Bronchial epithelial cell (primary cell): ENCODE data around the gene TMEM9B. TPM values are rescaled to one million over a fixed set of nuclear protein-coding genes. Genes with fewer than 3 reads are reported as not detected.
"Not testable (repeated sequence)": the region's sequence is repeated elsewhere in the genome, so short reads cannot be mapped to it uniquely, and the experiment has no call there.

Experiments used
- DNase-seq: peaks from one replicate; pipeline ENCODE4 v3.0.0-alpha.2; 2010; ENCODE audit warnings: low read depth
- FAIRE-seq: peaks from 2 replicates; lab custom pipeline; 2011; peaks lifted over from hg19 to GRCh38; lab: Jason Lieb, UNC
- H3K27me3 ChIP-seq: 2 replicates; pipeline ENCODE4 v1.5.1; 2011; ENCODE audit warnings: low read length; ENCODE audit not compliant: control insufficient read depth, insufficient read depth
- H3K36me3 ChIP-seq: 2 replicates; pipeline ENCODE4 v1.5.1; 2011; ENCODE audit warnings: low read length; ENCODE audit not compliant: control insufficient read depth, insufficient read depth
- H3K4me3 ChIP-seq: 2 replicates; pipeline ENCODE4 v1.5.1; 2011; ENCODE audit warnings: mild to moderate bottlenecking, low read depth, low read length, control low read depth
- total RNA-seq: library from RNA; depleted of rRNA; stranded (reverse); fragments of >200 nt; gene quantifications from 2 replicates; pipeline ENCODE4 v1.2.1, GENCODE V29; 2014
- TF ChIP-seq, protein P1 (sequence below): IDR thresholded peaks from 2 replicates; pipeline ENCODE4 v1.5.1; 2011; ENCODE audit warnings: mild to moderate bottlenecking, moderate library complexity, low read length, control low read depth, inconsistent platforms; ENCODE audit not compliant: insufficient read depth, severe bottlenecking

TMEM9B gene
- total RNA-seq, 1 donor from 2014 or later, result 56.3 TPM

DNA sequence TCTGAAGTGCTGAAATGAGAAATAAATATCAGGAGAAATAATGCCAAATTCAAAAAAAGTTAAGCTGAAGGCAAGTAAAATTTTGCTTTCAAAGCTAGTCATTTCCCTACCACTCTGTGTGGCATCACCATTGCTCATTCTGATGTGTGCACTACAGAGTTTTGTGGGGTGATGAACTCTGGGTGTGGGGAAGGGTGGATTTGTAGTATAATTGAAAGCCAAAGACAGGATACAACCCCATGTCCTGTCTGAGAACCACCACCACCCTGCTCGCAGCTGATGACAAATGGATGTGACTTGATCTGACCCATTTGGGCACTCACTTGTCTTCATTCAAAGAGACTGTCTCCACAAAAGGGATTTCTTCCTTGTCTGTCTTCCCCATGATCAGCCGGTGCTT, 19.3 kb upstream of the TMEM9B start:
- DNase-seq (no peak), FAIRE-seq (no peak)
- TF ChIP-seq, protein P1, sequence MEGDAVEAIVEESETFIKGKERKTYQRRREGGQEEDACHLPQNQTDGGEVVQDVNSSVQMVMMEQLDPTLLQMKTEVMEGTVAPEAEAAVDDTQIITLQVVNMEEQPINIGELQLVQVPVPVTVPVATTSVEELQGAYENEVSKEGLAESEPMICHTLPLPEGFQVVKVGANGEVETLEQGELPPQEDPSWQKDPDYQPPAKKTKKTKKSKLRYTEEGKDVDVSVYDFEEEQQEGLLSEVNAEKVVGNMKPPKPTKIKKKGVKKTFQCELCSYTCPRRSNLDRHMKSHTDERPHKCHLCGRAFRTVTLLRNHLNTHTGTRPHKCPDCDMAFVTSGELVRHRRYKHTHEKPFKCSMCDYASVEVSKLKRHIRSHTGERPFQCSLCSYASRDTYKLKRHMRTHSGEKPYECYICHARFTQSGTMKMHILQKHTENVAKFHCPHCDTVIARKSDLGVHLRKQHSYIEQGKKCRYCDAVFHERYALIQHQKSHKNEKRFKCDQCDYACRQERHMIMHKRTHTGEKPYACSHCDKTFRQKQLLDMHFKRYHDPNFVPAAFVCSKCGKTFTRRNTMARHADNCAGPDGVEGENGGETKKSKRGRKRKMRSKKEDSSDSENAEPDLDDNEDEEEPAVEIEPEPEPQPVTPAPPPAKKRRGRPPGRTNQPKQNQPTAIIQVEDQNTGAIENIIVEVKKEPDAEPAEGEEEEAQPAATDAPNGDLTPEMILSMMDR, result no peak
- Histone ChIP-seq H3K27me3 (no peaks in the 10 kb centered on the region), H3K36me3 (no peaks in the 10 kb centered on the region), H3K4me3 (no peak overlapping the region)

DNA sequence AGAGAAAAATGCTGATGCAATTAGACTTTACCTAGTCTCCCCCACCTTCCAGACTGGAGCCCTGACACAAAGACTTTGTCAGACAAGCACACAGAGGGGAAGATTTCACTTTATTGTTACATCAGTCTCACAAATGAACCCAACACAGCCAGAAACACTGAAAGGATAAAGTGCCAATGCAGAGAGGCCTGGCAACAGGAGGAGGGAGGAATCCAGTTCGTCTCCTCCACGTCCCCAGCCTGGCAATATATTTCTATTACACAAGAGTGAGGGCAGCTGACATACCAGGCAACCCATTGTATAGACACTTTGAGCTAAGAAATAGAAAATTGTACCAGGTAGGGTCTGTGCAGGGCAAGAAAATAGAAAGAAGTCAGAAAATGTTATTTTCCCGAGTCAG, 16.2 kb upstream of the TMEM9B start:
- DNase-seq (no peak), FAIRE-seq (no peak)
- Histone ChIP-seq H3K4me3 (no peak overlapping the region), H3K36me3 (no peaks in the 10 kb centered on the region), H3K27me3 (no peaks in the 10 kb centered on the region)
- TF ChIP-seq, protein P1, result no peak

DNA sequence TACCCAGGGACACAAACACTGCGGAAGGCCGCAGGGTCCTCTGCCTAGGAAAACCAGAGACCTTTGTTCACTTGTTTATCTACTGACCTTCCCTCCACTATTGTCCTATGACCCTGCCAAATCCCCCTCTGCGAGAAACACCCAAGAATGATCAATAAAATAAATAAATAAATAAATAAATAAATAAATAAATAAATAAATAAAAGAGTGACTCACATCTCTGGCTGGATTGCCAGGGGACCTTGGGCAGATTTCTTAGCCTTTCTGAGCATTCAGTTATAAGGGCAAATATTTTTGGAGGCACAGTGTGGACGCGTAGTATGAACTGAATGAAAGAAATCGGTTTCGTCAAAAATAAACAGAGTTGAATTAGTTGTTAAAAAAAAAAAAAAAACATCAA, 15.1 kb upstream of the TMEM9B start:
- not testable (repeated sequence) for H3K36me3 ChIP-seq, H3K4me3 ChIP-seq, FAIRE-seq, H3K27me3 ChIP-seq, DNase-seq

DNA sequence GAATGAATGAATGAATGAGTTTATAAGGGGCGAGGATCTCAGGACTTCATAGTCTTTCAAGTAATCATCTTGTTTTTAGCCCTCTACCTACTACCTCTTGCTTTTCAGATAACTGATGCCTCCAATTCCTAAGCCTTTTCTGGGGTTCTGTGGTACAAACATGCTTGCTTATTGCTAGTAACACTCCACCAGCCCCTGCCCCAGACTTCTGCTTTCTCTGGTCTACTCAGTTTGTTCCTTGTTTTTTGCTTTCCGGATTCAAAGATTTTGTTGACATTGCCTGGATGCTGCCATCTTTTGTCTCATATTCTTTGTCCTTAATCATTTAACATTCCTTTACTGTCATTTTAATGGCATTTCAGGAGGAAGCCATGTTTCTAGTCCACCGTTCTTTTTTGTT, 8.9 kb upstream of the TMEM9B start:
- TF ChIP-seq, protein P1, result no peak
- DNase-seq (no peak), FAIRE-seq (no peak)
- Histone ChIP-seq H3K27me3 (no peaks in the 10 kb centered on the region), H3K36me3 (no peaks in the 10 kb centered on the region), H3K4me3 (no peak overlapping the region)

DNA sequence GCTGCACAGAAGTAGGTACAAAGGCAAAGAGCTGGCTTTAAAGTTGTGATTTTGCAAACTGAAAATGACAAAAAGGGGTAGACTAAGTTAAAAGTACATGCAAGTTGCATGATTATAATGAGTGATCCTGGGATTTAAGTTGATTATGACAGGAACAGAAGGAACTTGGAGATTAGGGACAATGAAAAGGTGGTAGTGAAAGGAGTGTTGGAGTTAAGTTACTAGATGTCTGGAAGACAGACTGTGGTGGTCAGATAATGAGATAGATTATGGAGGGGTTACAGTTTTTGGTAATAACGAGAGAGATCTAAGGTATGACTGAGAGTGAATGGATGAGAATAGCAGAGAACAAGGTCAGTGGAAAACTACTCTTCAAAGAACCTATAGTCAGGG, 7.7 kb upstream of the TMEM9B start:
- DNase-seq, result no peak
- TF ChIP-seq, protein P1, result no peak
- FAIRE-seq, result no peak
- H3K36me3 ChIP-seq, result no peaks in the 10 kb centered on the region
- H3K4me3 ChIP-seq, result no peak overlapping the region
- no peaks in the 10 kb centered on the region for H3K27me3 ChIP-seq

DNA sequence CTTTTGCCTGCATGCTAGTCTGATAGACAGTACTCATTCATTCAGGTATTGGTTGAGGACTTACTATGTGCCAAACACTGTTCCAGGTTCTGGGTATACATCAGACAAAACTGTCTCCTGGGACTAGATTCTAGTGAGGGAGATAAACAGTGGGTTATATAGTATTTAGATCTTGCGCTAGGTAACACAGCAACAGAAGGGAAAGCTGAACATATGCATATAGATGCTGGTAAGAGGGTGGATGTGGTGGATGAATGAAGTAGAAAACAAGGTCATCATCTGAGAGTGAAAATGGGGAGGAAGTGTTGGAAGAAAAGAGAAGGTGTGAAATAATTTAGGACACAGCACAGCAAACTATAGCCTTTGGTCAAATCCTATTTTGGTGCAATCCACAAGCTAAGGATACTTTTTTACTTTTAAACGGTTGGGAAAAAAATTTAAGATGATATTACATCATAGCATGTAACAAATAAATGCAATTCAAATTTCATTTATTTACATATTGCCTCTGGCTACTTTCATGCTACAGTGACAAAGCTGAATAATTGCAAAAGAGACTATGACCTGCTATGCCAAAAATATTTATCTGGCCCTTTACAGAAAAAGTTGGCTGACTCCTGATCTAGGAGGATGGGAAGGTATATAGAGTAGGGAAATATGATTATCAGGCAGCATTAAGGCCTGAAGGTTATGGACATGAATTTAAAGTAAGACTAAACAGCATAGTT, 7.1 kb upstream of the TMEM9B start:
- Histone ChIP-seq H3K4me3 (no peak overlapping the region), H3K27me3 (no peaks in the 10 kb centered on the region), H3K36me3 (no peaks in the 10 kb centered on the region)
- FAIRE-seq (no peak), DNase-seq (no peak)
- TF ChIP-seq, protein P1, result no peak
